Measurements from ENCODE around the gene PBOV1. TPM values are rescaled to one million over a fixed set of nuclear protein-coding genes. Genes with fewer than 3 reads are reported as not detected.

Gene PBOV1
- total RNA-seq, 1 donor from 2014 or later: not detected

DNA sequence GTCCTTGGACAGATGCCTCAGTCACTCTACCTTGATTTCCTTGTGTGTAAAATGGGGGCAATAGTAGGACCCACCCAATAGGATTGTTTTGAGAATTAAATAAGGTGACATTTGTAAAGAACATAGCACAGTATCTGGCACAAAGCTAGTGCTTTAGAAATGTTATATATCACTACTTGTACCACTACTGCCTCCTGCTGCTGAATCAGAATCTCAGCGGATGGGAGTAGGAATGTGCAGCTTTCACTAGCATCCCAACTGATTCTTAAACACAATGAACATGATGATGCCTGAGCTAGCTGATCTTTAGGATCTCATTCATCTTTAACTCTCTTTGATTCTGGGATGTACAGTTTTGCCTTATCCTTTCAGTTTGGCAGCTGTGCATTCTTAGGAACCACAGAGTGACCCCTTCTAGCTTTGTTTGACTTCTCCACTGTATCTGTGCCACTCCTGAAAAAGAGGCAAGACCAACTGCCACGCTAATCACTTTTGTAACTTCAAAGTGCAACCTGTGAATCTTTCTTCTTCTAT is 7.2 kb downstream of the PBOV1 start:
- TF ChIP-seq, protein P1, sequence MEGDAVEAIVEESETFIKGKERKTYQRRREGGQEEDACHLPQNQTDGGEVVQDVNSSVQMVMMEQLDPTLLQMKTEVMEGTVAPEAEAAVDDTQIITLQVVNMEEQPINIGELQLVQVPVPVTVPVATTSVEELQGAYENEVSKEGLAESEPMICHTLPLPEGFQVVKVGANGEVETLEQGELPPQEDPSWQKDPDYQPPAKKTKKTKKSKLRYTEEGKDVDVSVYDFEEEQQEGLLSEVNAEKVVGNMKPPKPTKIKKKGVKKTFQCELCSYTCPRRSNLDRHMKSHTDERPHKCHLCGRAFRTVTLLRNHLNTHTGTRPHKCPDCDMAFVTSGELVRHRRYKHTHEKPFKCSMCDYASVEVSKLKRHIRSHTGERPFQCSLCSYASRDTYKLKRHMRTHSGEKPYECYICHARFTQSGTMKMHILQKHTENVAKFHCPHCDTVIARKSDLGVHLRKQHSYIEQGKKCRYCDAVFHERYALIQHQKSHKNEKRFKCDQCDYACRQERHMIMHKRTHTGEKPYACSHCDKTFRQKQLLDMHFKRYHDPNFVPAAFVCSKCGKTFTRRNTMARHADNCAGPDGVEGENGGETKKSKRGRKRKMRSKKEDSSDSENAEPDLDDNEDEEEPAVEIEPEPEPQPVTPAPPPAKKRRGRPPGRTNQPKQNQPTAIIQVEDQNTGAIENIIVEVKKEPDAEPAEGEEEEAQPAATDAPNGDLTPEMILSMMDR (IDR thresholded peaks at IDR 0.05; ENCODE audit: insufficient read depth, low read length, severe bottlenecking): no peak
- FAIRE-seq: no peak
- DNase-seq (ENCODE audit: low read depth): no peak
- no peaks in the 10 kb centered on the region for H3K36me3 ChIP-seq (ENCODE audit: control insufficient read depth, insufficient read depth, low read length)
- H3K27me3 ChIP-seq (ENCODE audit: control insufficient read depth, insufficient read depth, low read length): no peaks in the 10 kb centered on the region
- H3K4me3 ChIP-seq (ENCODE audit: low read depth, low read length): no peak overlapping the region

GRCh38 chr6:138206862-138207261 is 11.4 kb downstream of the PBOV1 start:
- no peaks in the 10 kb centered on the region for H3K27me3 ChIP-seq (ENCODE audit: control insufficient read depth, insufficient read depth, low read length)
- TF ChIP-seq, protein P1 (IDR thresholded peaks at IDR 0.05; ENCODE audit: insufficient read depth, low read length, severe bottlenecking): no peak
- no peaks in the 10 kb centered on the region for H3K36me3 ChIP-seq (ENCODE audit: control insufficient read depth, insufficient read depth, low read length)
- DNase-seq (ENCODE audit: low read depth): no peak
- no peak overlapping the region for H3K4me3 ChIP-seq (ENCODE audit: low read depth, low read length)
- no peak for FAIRE-seq

- Histone ChIP-seq H3K36me3 (ENCODE audit: control insufficient read depth, insufficient read depth, low read length) (no peaks in the 10 kb centered on the region), H3K4me3 (ENCODE audit: low read depth, low read length) (no peak overlapping the region), H3K27me3 (ENCODE audit: control insufficient read depth, insufficient read depth, low read length) (no peaks in the 10 kb centered on the region)
- DNase-seq (ENCODE audit: low read depth) (no peak), FAIRE-seq (no peak)
- TF ChIP-seq, protein P1 (IDR thresholded peaks at IDR 0.05; ENCODE audit: insufficient read depth, low read length, severe bottlenecking): no peak
These were observed 12.7 kb downstream of the PBOV1 start for GRCh38 chr6:138205437-138206094.

- DNase-seq (ENCODE audit: low read depth): no peak
- H3K27me3 ChIP-seq (ENCODE audit: control insufficient read depth, insufficient read depth, low read length): no peaks in the 10 kb centered on the region
- TF ChIP-seq, protein P1 (IDR thresholded peaks at IDR 0.05; ENCODE audit: insufficient read depth, low read length, severe bottlenecking): no peak
- no peak overlapping the region for H3K4me3 ChIP-seq (ENCODE audit: low read depth, low read length)
- no peak for FAIRE-seq
- H3K36me3 ChIP-seq (ENCODE audit: control insufficient read depth, insufficient read depth, low read length): no peaks in the 10 kb centered on the region
These were observed 13.4 kb downstream of the PBOV1 start for GRCh38 chr6:138204792-138205384.

DNA sequence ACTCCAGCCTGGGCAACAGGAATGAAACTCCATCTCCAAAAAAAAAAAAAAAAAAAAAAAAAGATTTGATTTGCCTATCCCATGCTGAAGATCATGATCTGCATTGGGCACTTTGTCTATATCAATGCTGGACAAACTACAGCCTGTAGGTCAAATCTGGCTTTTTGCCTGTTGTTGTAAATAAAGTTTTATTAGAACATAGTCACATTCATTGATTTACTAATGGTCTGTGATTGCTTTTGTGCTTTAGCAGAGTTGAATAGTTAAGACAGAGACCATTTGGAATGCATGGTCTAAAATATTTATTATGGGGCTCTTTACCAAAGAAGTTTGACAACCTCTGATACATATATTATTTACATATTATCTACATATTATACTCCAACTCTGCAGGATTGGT is 14.0 kb downstream of the PBOV1 start:
- TF ChIP-seq, protein P1 (IDR thresholded peaks at IDR 0.05; ENCODE audit: insufficient read depth, low read length, severe bottlenecking): no peak
- FAIRE-seq: no peak
- no peaks in the 10 kb centered on the region for H3K36me3 ChIP-seq (ENCODE audit: control insufficient read depth, insufficient read depth, low read length)

More for the DNA sequence above, 14.0 kb downstream of the PBOV1 start:
- no peak for DNase-seq (ENCODE audit: low read depth)
- H3K27me3 ChIP-seq (ENCODE audit: control insufficient read depth, insufficient read depth, low read length): no peaks in the 10 kb centered on the region
- no peak overlapping the region for H3K4me3 ChIP-seq (ENCODE audit: low read depth, low read length)
